Parathyroid adenoma (tissue), 2 donors: Measurements from ENCODE around the gene CEP68.

ENCODE experiments used
- H2AFZ ChIP-seq: fragments of 300-600 bp; sonication (generic); one replicate; pipeline ENCODE4 v1.7.0; 2017; ENCODE audit warnings: antibody characterized with exemption, mild to moderate bottlenecking
- H3K27ac ChIP-seq: fragments of 300-600 bp; sonication (generic); one replicate; pipeline ENCODE4 v1.7.0; 2017
- H3K27me3 ChIP-seq: fragments of 300-600 bp; sonication (generic); one replicate; pipeline ENCODE4 v1.7.0; 2017; ENCODE audit warnings: low read length; ENCODE audit not compliant: control insufficient read depth, insufficient read depth
- H3K36me3 ChIP-seq: fragments of 300-600 bp; sonication (generic); one replicate; pipeline ENCODE4 v1.7.0; 2017; ENCODE audit warnings: low read length; ENCODE audit not compliant: control insufficient read depth, insufficient read depth
- H3K4me1 ChIP-seq: fragments of 300-600 bp; sonication (generic); one replicate; pipeline ENCODE4 v1.7.0; 2017; ENCODE audit warnings: control low read depth
- H3K4me2 ChIP-seq: fragments of 300-600 bp; sonication (generic); one replicate; pipeline ENCODE4 v1.7.0; 2017; ENCODE audit warnings: low read length
- H3K4me3 ChIP-seq: fragments of 300-600 bp; sonication (generic); one replicate; pipeline ENCODE4 v1.7.0; 2017; ENCODE audit warnings: low read depth, low read length
- H3K79me2 ChIP-seq: fragments of 300-600 bp; sonication (generic); one replicate; pipeline ENCODE4 v1.7.0; 2017; ENCODE audit warnings: control low read depth
- H3K9ac ChIP-seq: fragments of 300-600 bp; sonication (generic); one replicate; pipeline ENCODE4 v1.7.0; 2017; ENCODE audit warnings: mild to moderate bottlenecking
- H3K9me3 ChIP-seq: fragments of 300-600 bp; sonication (generic); one replicate; pipeline ENCODE4 v1.7.0; 2017; ENCODE audit warnings: low read length; ENCODE audit not compliant: control insufficient read depth
- TF ChIP-seq, protein P1 (sequence below): fragments of 300-600 bp; sonication (generic); IDR thresholded peaks from one replicate; pipeline ENCODE4 v1.7.0; 2017; ENCODE audit warnings: antibody characterized with exemption, mild to moderate bottlenecking
- donor health status: primary hyperparathyroidism.

Gene CEP68

DNA sequence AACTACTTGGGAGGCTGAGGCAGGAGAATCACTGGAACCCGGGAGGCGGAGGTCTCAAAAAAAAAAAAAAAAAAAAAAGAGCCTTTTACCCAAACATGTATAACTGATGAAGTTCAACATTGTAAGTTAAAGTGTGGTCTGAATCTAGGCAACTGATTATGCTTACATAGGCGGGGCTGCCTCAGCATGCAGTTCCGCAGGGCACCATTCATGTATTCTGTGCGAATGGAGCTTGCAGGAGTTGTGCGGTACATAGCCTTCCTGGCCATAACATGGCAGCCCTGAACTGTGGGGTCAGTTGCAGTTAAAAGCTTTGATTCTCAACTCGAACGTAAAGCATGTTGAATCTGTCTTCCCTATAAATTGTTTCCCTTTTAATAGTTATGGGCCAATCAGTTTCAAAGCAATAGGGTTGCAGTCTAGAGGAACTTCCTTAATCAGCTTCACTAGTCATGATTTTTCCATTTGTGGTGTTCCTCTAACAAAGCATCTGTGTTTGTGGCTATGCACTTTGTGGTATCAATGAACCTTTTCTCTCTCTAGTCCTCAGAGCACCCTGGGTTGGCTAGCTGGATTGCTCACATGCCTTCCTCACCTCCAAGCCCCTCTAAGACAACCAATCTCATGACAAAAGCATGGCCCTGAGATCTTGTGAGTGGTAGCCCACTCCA, 30.6 kb upstream of the CEP68 start:
- H2AFZ ChIP-seq = no peak overlapping the region
- no peaks in the 10 kb centered on the region for H3K36me3 ChIP-seq
- H3K9ac ChIP-seq = no peak overlapping the region
- H3K4me3 ChIP-seq = no peak overlapping the region
- no peaks in the 10 kb centered on the region for H3K79me2 ChIP-seq
- no peak overlapping the region for H3K27ac ChIP-seq
- H3K4me2 ChIP-seq = no peak overlapping the region
- H3K27me3 ChIP-seq = no peaks in the 10 kb centered on the region
- H3K4me1 ChIP-seq = peaks cover 5% of the 10 kb centered on the region
- no peaks in the 10 kb centered on the region for H3K9me3 ChIP-seq
- TF ChIP-seq, protein P1, sequence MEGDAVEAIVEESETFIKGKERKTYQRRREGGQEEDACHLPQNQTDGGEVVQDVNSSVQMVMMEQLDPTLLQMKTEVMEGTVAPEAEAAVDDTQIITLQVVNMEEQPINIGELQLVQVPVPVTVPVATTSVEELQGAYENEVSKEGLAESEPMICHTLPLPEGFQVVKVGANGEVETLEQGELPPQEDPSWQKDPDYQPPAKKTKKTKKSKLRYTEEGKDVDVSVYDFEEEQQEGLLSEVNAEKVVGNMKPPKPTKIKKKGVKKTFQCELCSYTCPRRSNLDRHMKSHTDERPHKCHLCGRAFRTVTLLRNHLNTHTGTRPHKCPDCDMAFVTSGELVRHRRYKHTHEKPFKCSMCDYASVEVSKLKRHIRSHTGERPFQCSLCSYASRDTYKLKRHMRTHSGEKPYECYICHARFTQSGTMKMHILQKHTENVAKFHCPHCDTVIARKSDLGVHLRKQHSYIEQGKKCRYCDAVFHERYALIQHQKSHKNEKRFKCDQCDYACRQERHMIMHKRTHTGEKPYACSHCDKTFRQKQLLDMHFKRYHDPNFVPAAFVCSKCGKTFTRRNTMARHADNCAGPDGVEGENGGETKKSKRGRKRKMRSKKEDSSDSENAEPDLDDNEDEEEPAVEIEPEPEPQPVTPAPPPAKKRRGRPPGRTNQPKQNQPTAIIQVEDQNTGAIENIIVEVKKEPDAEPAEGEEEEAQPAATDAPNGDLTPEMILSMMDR = no peak

DNA sequence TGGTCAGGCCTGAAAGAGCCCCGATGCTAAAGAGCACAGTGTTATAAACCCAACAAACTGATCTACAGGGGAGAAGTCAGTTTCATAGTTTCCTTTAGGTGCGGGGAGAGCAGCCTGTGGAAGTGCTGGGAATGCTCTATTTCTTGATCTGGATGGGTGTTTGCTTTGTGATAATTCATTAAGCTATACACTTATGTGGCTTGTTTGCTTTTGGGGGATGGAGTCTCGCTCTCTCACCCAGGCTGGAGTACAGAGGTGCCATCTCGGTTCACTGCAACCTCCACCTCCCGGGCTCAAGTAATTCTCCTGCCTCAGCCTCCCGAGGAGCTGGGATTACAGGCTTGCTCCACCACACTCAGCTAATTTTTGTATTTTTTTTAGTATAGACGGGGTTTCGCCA, 30.1 kb upstream of the CEP68 start:
- Histone ChIP-seq H3K4me1 (peaks cover 5% of the 10 kb centered on the region), H3K27me3 (no peaks in the 10 kb centered on the region), H2AFZ (no peak overlapping the region), H3K36me3 (no peaks in the 10 kb centered on the region), H3K4me2 (no peak overlapping the region), H3K4me3 (no peak overlapping the region), H3K79me2 (no peaks in the 10 kb centered on the region), H3K9me3 (no peaks in the 10 kb centered on the region), H3K27ac (no peak overlapping the region), H3K9ac (no peak overlapping the region)
- TF ChIP-seq, protein P1 = no peak

DNA sequence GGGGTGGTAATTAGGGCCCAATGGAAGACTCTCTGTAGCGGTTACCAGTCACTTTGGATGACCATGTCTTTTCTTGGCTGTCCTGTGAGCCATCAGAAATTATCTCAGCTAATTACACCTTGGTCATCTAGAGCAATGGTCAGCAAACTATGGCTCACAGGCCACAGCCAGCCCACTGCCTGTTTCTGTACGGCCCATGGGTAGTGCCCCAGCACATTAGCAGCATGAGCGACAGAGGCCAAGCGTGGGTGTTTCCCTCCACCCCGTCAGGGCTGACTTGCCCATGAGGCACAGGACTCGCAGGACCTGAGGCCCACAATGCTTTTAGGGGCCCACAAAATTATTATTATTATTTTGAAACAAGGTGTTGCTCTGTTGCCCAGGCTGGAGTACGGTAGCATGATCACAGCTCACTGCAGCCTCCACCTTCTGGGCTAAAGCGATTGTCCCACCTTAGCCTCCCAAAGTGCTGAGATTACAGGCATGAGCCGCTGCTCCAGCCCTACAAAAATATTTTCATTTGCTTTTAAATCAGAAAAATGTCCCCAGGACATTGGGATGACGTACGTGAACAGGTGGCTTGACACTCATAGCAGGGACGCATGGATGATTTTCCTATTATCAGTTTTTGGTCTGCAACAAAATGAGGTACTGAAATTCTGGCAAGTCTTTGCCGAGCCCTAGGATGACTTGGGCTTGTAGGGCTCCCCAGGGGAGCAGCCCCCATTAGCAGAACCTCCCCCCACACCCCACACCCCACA, 29.3 kb upstream of the CEP68 start:
- H3K4me1 ChIP-seq = peaks cover 5% of the 10 kb centered on the region
- no peak overlapping the region for H3K27ac ChIP-seq
- TF ChIP-seq, protein P1 = no peak

DNA sequence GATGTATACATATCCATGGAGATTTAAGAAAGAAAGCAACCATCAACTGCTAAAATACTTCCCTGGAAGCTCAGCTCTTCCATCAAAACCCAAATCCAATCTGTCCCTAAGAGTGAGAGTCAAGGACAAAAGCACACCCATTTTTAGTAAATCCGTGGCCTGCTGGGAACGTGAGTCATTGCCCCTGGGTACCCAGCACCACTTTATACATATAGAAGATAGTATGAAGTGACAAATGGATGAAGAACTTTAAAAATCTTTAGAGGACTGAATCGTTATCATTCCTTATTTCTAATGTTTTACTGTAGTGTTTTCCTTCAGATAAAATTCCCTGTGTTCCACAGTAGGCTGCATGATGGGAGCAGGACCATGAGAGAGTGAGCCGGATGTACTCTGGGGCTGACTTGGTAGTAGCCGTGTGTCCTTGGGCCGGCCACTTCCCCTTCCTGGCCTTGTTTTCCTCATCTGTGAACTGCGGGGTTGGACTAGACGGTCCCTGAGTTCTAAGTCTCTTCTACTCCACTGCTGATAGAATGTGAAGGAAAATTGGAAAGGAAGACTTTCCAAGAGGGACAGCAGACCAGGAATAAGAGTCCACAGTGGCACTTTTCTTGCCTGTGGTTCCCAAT, 28.5 kb upstream of the CEP68 start:
- H3K9ac ChIP-seq = no peak overlapping the region
- no peaks in the 10 kb centered on the region for H3K27me3 ChIP-seq
- no peak overlapping the region for H2AFZ ChIP-seq
- TF ChIP-seq, protein P1 = no peak
- no peaks in the 10 kb centered on the region for H3K9me3 ChIP-seq
- H3K27ac ChIP-seq = no peak overlapping the region
- H3K36me3 ChIP-seq = no peaks in the 10 kb centered on the region
- no peak overlapping the region for H3K4me2 ChIP-seq
- no peaks in the 10 kb centered on the region for H3K79me2 ChIP-seq
- H3K4me1 ChIP-seq = peaks cover 5% of the 10 kb centered on the region
- no peak overlapping the region for H3K4me3 ChIP-seq

More for the DNA sequence above, 29.3 kb upstream of the CEP68 start:
- Histone ChIP-seq H3K9ac (no peak overlapping the region), H3K79me2 (no peaks in the 10 kb centered on the region), H3K4me3 (no peak overlapping the region), H3K4me2 (no peak overlapping the region), H3K36me3 (no peaks in the 10 kb centered on the region), H3K9me3 (no peaks in the 10 kb centered on the region), H2AFZ (no peak overlapping the region), H3K27me3 (no peaks in the 10 kb centered on the region)
